H9 (cell line): ENCODE results near the gene CARD19. TPM values are rescaled to one million over a fixed set of nuclear protein-coding genes. Genes with fewer than 3 reads are reported as not detected.

Experiments
- DNase-seq: peaks from one replicate; pipeline ENCODE4 v3.0.0-alpha.2; 2017
- H2AFZ ChIP-seq: one replicate; pipeline ENCODE4 v1.6.1; 2013; ENCODE audit warnings: mild to moderate bottlenecking, low read length, control low read depth, moderate library complexity
- H2AK5ac ChIP-seq: 2 replicates; pipeline ENCODE4 v1.6.1; 2013; ENCODE audit warnings: low read length, control low read depth, mixed read lengths; ENCODE audit not compliant: insufficient read length
- H2BK120ac ChIP-seq: one replicate; pipeline ENCODE4 v1.6.1; 2013; ENCODE audit warnings: low read depth, mild to moderate bottlenecking, low read length, control low read depth, inconsistent platforms; ENCODE audit not compliant: poor library complexity, severe bottlenecking
- H2BK12ac ChIP-seq: 2 replicates; pipeline ENCODE4 v1.6.1; 2013; ENCODE audit warnings: low read length, control low read depth, mixed read lengths, low read depth; ENCODE audit not compliant: insufficient read length
- H2BK15ac ChIP-seq: 2 replicates; pipeline ENCODE4 v1.6.1; 2013; ENCODE audit warnings: low read depth, low read length, control low read depth
- H2BK20ac ChIP-seq: one replicate; pipeline ENCODE4 v1.6.1; 2013; ENCODE audit warnings: low read depth, mild to moderate bottlenecking, low read length, control low read depth, inconsistent platforms; ENCODE audit not compliant: poor library complexity, severe bottlenecking
- H2BK5ac ChIP-seq: 2 replicates; pipeline ENCODE4 v1.6.1; 2013; ENCODE audit warnings: low read length, control low read depth, mixed read lengths; ENCODE audit not compliant: insufficient read length
- H3K14ac ChIP-seq: 2 replicates; pipeline ENCODE4 v1.6.1; 2013; ENCODE audit warnings: low read length, control low read depth; ENCODE audit not compliant: insufficient read depth
- H3K18ac ChIP-seq: 2 replicates; pipeline ENCODE4 v1.6.1; 2013; ENCODE audit warnings: low read depth, mild to moderate bottlenecking, mixed read lengths, low read length, control low read depth; ENCODE audit not compliant: insufficient read length
- H3K23ac ChIP-seq: 2 replicates; pipeline ENCODE4 v1.6.1; 2013; ENCODE audit warnings: low read length, control low read depth, mixed read lengths, low read depth; ENCODE audit not compliant: insufficient read length
- H3K23me2 ChIP-seq: 2 replicates; pipeline ENCODE4 v1.6.1; 2013; ENCODE audit warnings: low read depth, mild to moderate bottlenecking, mixed read lengths, low read length, control low read depth; ENCODE audit not compliant: insufficient read length, poor library complexity, severe bottlenecking
- H3K27ac ChIP-seq: 2 replicates; pipeline ENCODE4 v1.5.1; 2013; ENCODE audit warnings: low read length, control low read depth, mixed read lengths, low read depth; ENCODE audit not compliant: insufficient read length
- H3K27me3 ChIP-seq: 2 replicates; pipeline ENCODE4 v1.6.1; 2013; ENCODE audit warnings: low read length, control low read depth, inconsistent platforms; ENCODE audit not compliant: insufficient read depth
- H3K4ac ChIP-seq: 2 replicates; pipeline ENCODE4 v1.6.1; 2013; ENCODE audit warnings: low read depth, mild to moderate bottlenecking, control low read depth, inconsistent platforms, low read length, moderate library complexity
- H3K4me1 ChIP-seq: 2 replicates; pipeline ENCODE4 v1.6.1; 2013; ENCODE audit warnings: low read length, control low read depth, inconsistent platforms; ENCODE audit not compliant: insufficient read depth
- H3K4me2 ChIP-seq: 2 replicates; pipeline ENCODE4 v1.6.1; 2013; ENCODE audit warnings: low read length, control low read depth, mixed read lengths; ENCODE audit not compliant: insufficient read length, insufficient read depth
- H3K56ac ChIP-seq: 2 replicates; pipeline ENCODE4 v1.6.1; 2013; ENCODE audit warnings: low read depth, mild to moderate bottlenecking, mixed read lengths, low read length, control low read depth; ENCODE audit not compliant: insufficient read length
- H3K79me1 ChIP-seq: 2 replicates; pipeline ENCODE4 v1.6.1; 2013; ENCODE audit warnings: low read depth, mild to moderate bottlenecking, moderate library complexity, low read length, control low read depth, inconsistent platforms; ENCODE audit not compliant: insufficient read depth, poor library complexity, severe bottlenecking
- H3K79me2 ChIP-seq: 2 replicates; pipeline ENCODE4 v1.6.1; 2013; ENCODE audit warnings: low read length, control low read depth, inconsistent platforms; ENCODE audit not compliant: insufficient read depth
- H3K9ac ChIP-seq: 2 replicates; pipeline ENCODE4 v1.6.1; 2013; ENCODE audit warnings: low read length, control low read depth, mixed read lengths; ENCODE audit not compliant: insufficient read length; ENCODE audit errors: extremely low read depth
- H3K9me3 ChIP-seq: one replicate; pipeline ENCODE4 v1.6.1; 2013; ENCODE audit warnings: low read depth, low read length, inconsistent platforms; ENCODE audit not compliant: control insufficient read depth
- H3T11ph ChIP-seq: one replicate; pipeline ENCODE4 v1.6.1; 2013; ENCODE audit warnings: mild to moderate bottlenecking, low read length, control low read depth, inconsistent platforms
- H4K20me1 ChIP-seq: one replicate; pipeline ENCODE4 v1.6.1; 2013; ENCODE audit not compliant: control insufficient read depth, insufficient read length, insufficient read depth
- H4K5ac ChIP-seq: 2 replicates; pipeline ENCODE4 v1.6.1; 2013; ENCODE audit warnings: low read depth, mild to moderate bottlenecking, mixed read lengths, low read length, control low read depth; ENCODE audit not compliant: insufficient read length
- H4K8ac ChIP-seq: replicated peaks from 2 replicates; pipeline ENCODE4 v1.6.1; 2013; ENCODE audit warnings: low read length, control low read depth, mixed read lengths, low read depth; ENCODE audit not compliant: insufficient read length
- H4K91ac ChIP-seq: 2 replicates; pipeline ENCODE4 v1.6.1; 2013; ENCODE audit warnings: low read depth, mild to moderate bottlenecking, moderate library complexity, mixed read lengths, low read length, control low read depth; ENCODE audit not compliant: insufficient read length
- H3K27ac Mint-ChIP-seq, 3 experiments: 2 replicates in 2 of 3; 3 replicates in 1 of 3; pipeline ENCODE4 v1.8.0; 2020 to 2021; ENCODE audit warnings: mixed read lengths in 3 of 3, mild to moderate bottlenecking in 1 of 3, moderate library complexity in 1 of 3
- H3K27me3 Mint-ChIP-seq: 2 replicates; pipeline ENCODE4 v1.8.0; 2021; ENCODE audit warnings: low read depth, mild to moderate bottlenecking, moderate library complexity, mixed read lengths
- H3K36me3 Mint-ChIP-seq, 3 experiments: 2 replicates in 2 of 3; 3 replicates in 1 of 3; pipeline ENCODE4 v1.8.0; 2020 to 2021; ENCODE audit warnings: low read depth in 3 of 3, mixed read lengths in 3 of 3; ENCODE audit not compliant: insufficient read depth in 1 of 3
- H3K4me1 Mint-ChIP-seq, 2 experiments: 2 replicates each; pipeline ENCODE4 v1.8.0; 2020; ENCODE audit warnings: mixed read lengths in 2 of 2
- H3K4me3 Mint-ChIP-seq, 2 experiments: 2 replicates in 1 of 2; 3 replicates in 1 of 2; pipeline ENCODE4 v1.8.0; 2020 to 2021; ENCODE audit warnings: mild to moderate bottlenecking in 2 of 2, mixed read lengths in 2 of 2, moderate library complexity in 1 of 2
- H3K9me3 Mint-ChIP-seq, 2 experiments: 2 replicates in 1 of 2; 3 replicates in 1 of 2; pipeline ENCODE4 v1.8.0; 2020; ENCODE audit warnings: mild to moderate bottlenecking in 2 of 2, mixed read lengths in 2 of 2, moderate library complexity in 1 of 2
- CTCF ChIP-seq: fragments of 200-600 bp; sonication (generic); conservative IDR thresholded peaks from 3 replicates; pipeline ENCODE4 v1.8.0; 2021; ENCODE audit warnings: antibody characterized with exemption, mild to moderate bottlenecking
- WGBS: extraction: QIAGEN DNeasy Blood & Tissue Kit; methylation state at CpG from one replicate; pipeline ENCODE4 v1.1.7; 2013; ENCODE audit warnings: missing lambda C conversion rate, low lambda C conversion rate, mixed read lengths; ENCODE audit not compliant: insufficient read length; ENCODE audit errors: extremely low coverage; 5-methylcytosine and 5-hydroxymethylcytosine counted together
- total RNA-seq: library from RNA; stranded (reverse); gene quantifications from 2 replicates; pipeline ENCODE4 v1.2.1, GENCODE V29; 2021

Gene CARD19
- total RNA-seq, 1 experiment from 2014 or later: 21.4 TPM

GRCh38 chr9:93064392-93065134, 31.5 kb upstream of the CARD19 start:
- Histone ChIP-seq H3K4ac (no peak overlapping the region), H3K23ac (no peak overlapping the region), H4K5ac (no peak overlapping the region), H3K9ac (no peak overlapping the region), H2BK5ac (no peak overlapping the region), H3K79me1 (no peaks in the 10 kb centered on the region), H3T11ph (no peak overlapping the region), H2AK5ac (no peak overlapping the region), H4K20me1 (no peaks in the 10 kb centered on the region), H3K23me2 (no peaks in the 10 kb centered on the region), H2BK15ac (no peak overlapping the region), H2BK12ac (no peak overlapping the region), H3K18ac (no peak overlapping the region), H3K27me3 (no peaks in the 10 kb centered on the region), H2AFZ (no peak overlapping the region), H3K14ac (no peak overlapping the region), H4K8ac (no peak overlapping the region), H2BK20ac (no peak overlapping the region), H3K4me1 (no peaks in the 10 kb centered on the region), H3K79me2 (no peaks in the 10 kb centered on the region), H2BK120ac (no peak overlapping the region), H3K4me2 (no peak overlapping the region), H3K56ac (no peak overlapping the region), H4K91ac (no peak overlapping the region), H3K9me3 (no peaks in the 10 kb centered on the region), H3K27ac (no peak overlapping the region)
- Mint-ChIP-seq H3K9me3 (no peaks in the 10 kb centered on the region), H3K4me1 (peaks cover 25 to 28% of the 10 kb centered on the region in 2 experiments), H3K27ac (no peak overlapping the region; a peak in 3 of 7 replicates), H3K36me3 (no peaks in the 10 kb centered on the region), H3K27me3 (peaks cover 11% of the 10 kb centered on the region), H3K4me3 (no peak overlapping the region)
- TF ChIP-seq CTCF: no peak
- WGBS: no CpG with 5 or more reads among the region's 12 CpGs
- DNase-seq: no peak
